ENCODE data around the gene RMND1. TPM values are rescaled to one million over a fixed set of nuclear protein-coding genes. Genes with fewer than 3 reads are reported as not detected.

Gene RMND1
- total RNA-seq, 1 experiment from 2014 or later, result 37.6 TPM

DNA sequence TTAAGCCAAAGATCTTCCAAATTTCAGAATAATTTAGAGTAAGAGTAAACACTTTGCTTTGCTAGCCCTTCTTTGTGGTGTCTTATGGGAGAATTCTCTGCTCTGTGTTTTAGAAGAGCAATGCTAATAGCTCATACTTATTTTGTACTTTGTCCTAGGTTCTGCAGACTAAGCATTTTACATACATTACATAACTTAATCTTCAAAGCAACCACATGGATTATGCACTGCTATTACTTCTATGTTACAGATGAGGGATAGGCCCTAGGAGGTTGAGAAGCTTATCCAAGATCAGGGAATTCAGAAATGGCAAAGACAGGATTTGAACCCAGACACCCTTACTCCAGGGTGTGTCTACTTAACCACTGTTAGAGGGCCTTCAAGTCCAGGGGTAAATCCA is 32.1 kb upstream of the RMND1 start:
- CTCF ChIA-PET, result interaction anchor here (0.6 to 1.1 kb wide), 4 partner anchors 9 to 786 kb away, joined by 3 to 6 read pairs (median 4); no protein-coding TSS in a partner anchor
- no TSS peak for BruUV-seq (replicated peaks)
- no peaks in the 10 kb centered on the region for H3K4me1 Mint-ChIP-seq (ENCODE audit: insufficient read depth, unreplicated experiment)

GRCh38 chr6:151482290-151482689 is 30.4 kb upstream of the RMND1 start:
- no peaks in the 10 kb centered on the region for H3K9me3 Mint-ChIP-seq (ENCODE audit: unreplicated experiment)
- no peak overlapping the region for H3K4me3 Mint-ChIP-seq (ENCODE audit: unreplicated experiment)
- DNase-seq (ENCODE audit: unreplicated experiment), result no peak
- TF ChIP-seq CTCF (IDR thresholded peaks at IDR 0.05; ENCODE audit: unreplicated experiment), result no peak
- H3K27ac Mint-ChIP-seq (ENCODE audit: low read depth, unreplicated experiment), result no peak overlapping the region
- H3K36me3 Mint-ChIP-seq (ENCODE audit: insufficient read depth, unreplicated experiment), result no peaks in the 10 kb centered on the region
- no TSS peak for BruUV-seq (replicated peaks)
- ChIA-PET CTCF (interaction anchor here (0.6 to 0.7 kb wide), 3 partner anchors 523 to 1472 kb away, joined by 3 to 4 read pairs (median 3); no protein-coding TSS in a partner anchor), POLR2A (interaction anchor here (0.9 kb wide), 1 partner anchor 9 kb away, joined by 4 read pairs; no protein-coding TSS in a partner anchor)
- intact Hi-C loops (cut with micrococcal nuclease), result no loop called here
- H3K4me1 Mint-ChIP-seq (ENCODE audit: insufficient read depth, unreplicated experiment), result no peaks in the 10 kb centered on the region
- no peaks in the 10 kb centered on the region for H3K27me3 Mint-ChIP-seq (ENCODE audit: insufficient read depth, unreplicated experiment)

More for the DNA sequence above, 32.1 kb upstream of the RMND1 start:
- Mint-ChIP-seq H3K27ac (ENCODE audit: low read depth, unreplicated experiment) (no peak overlapping the region), H3K36me3 (ENCODE audit: insufficient read depth, unreplicated experiment) (no peaks in the 10 kb centered on the region), H3K9me3 (ENCODE audit: unreplicated experiment) (no peaks in the 10 kb centered on the region), H3K4me3 (ENCODE audit: unreplicated experiment) (no peak overlapping the region), H3K27me3 (ENCODE audit: insufficient read depth, unreplicated experiment) (no peaks in the 10 kb centered on the region)
- intact Hi-C loops (cut with micrococcal nuclease), result no loop called here
- POLR2A ChIA-PET, result no interaction called here
- no peak for TF ChIP-seq CTCF (IDR thresholded peaks at IDR 0.05; ENCODE audit: unreplicated experiment)
- no peak for DNase-seq (ENCODE audit: unreplicated experiment)

- intact Hi-C loops (cut with micrococcal nuclease), result no loop called here
- no TSS peak for BruUV-seq (replicated peaks)
- Mint-ChIP-seq H3K9me3 (ENCODE audit: unreplicated experiment) (no peaks in the 10 kb centered on the region), H3K27ac (ENCODE audit: low read depth, unreplicated experiment) (no peak overlapping the region), H3K4me1 (ENCODE audit: insufficient read depth, unreplicated experiment) (no peaks in the 10 kb centered on the region), H3K4me3 (ENCODE audit: unreplicated experiment) (no peak overlapping the region), H3K27me3 (ENCODE audit: insufficient read depth, unreplicated experiment) (no peaks in the 10 kb centered on the region), H3K36me3 (ENCODE audit: insufficient read depth, unreplicated experiment) (no peaks in the 10 kb centered on the region)
- no peak for TF ChIP-seq CTCF (IDR thresholded peaks at IDR 0.05; ENCODE audit: unreplicated experiment)
- CTCF ChIA-PET, result interaction anchor here (0.7 kb wide), 1 partner anchor 1472 kb away, joined by 3 read pairs; no protein-coding TSS in a partner anchor
- no peak for DNase-seq (ENCODE audit: unreplicated experiment)
- POLR2A ChIA-PET, result interaction anchor here (0.9 kb wide), 1 partner anchor 8 kb away, joined by 4 read pairs; no protein-coding TSS in a partner anchor
Observed at GRCh38 chr6:151481786-151482185, 29.9 kb upstream of the RMND1 start.

DNA sequence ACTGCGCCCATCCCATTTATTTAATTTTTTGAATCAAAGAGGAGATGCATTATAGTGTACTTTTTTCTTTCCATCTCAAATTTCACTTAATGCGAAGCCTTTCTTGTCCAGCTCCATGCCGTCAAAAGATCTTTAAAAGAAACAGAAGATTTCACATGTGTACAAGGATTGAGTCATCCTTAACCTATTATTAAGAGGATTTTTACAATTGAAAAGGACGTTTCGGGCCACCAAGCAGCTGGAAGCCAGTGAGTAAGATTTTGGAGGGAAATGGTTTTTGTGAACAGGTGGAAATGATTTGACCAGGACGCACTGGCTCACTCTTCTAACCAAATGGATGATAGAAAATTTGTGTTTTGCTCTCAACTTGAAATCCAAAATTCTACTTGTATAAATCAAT is 26.7 kb upstream of the RMND1 start:
- Mint-ChIP-seq H3K36me3 (ENCODE audit: insufficient read depth, unreplicated experiment) (no peaks in the 10 kb centered on the region), H3K4me3 (ENCODE audit: unreplicated experiment) (no peak overlapping the region), H3K4me1 (ENCODE audit: insufficient read depth, unreplicated experiment) (no peaks in the 10 kb centered on the region), H3K27ac (ENCODE audit: low read depth, unreplicated experiment) (no peak overlapping the region), H3K9me3 (ENCODE audit: unreplicated experiment) (no peaks in the 10 kb centered on the region), H3K27me3 (ENCODE audit: insufficient read depth, unreplicated experiment) (no peaks in the 10 kb centered on the region)
- BruUV-seq (replicated peaks), result no TSS peak
- intact Hi-C loops (cut with micrococcal nuclease), result no loop called here
- no peak for DNase-seq (ENCODE audit: unreplicated experiment)
- CTCF ChIA-PET, result interaction anchor here (0.6 to 0.7 kb wide), 3 partner anchors 17 to 794 kb away, joined by 3 to 4 read pairs (median 3); no protein-coding TSS in a partner anchor
- POLR2A ChIA-PET, result interaction anchor here (1.0 kb wide), 1 partner anchor 9 kb away, joined by 3 read pairs; no protein-coding TSS in a partner anchor
- no peak for TF ChIP-seq CTCF (IDR thresholded peaks at IDR 0.05; ENCODE audit: unreplicated experiment)
